Activated CD4-positive, alpha-beta T cell treated with anti-CD3 and anti-CD28 coated beads, Interleukin-2, amount 50 U/mL, for 24 hours (primary cell): ENCODE measurements around the gene TBC1D17.
"Not testable (repeated sequence)": the region's sequence is repeated elsewhere in the genome, so short reads cannot be mapped to it uniquely, and the experiment has no call there.

Experiments
- DNase-seq, 2 donors: peaks; one replicate each; pipeline ENCODE4 v3.0.0-alpha.2; 2020; ENCODE audit warnings: low read depth in 1 of 2, low spot score in 1 of 2

Gene TBC1D17

GRCh38 chr19:49916839-49917733, 39.6 kb downstream of the TBC1D17 start:
- DNase-seq: no peak

DNA sequence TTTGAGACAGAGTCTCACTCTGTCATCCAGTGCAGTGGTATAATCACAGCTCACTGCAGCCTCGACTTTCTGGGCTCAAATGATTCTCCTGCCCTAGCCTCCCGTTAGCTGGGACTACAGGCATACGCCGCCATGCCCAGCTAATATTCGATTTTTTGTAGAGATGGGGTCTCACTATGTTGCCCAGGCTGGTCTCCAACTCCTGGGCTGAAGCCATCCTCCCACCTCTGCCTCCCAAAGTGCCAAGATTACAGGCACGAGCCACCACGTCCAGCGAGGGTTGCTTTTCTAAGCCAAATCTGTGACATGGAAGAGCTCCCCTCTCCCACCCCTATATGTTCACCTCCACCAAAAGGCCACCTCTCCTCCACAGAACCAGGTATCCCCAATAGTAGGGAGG, 40.6 kb downstream of the TBC1D17 start:
- no peak for DNase-seq

- DNase-seq: no peak
Observed at GRCh38 chr19:49920624-49921363, 43.3 kb downstream of the TBC1D17 start.

GRCh38 chr19:49921871-49922795, 44.6 kb downstream of the TBC1D17 start:
- DNase-seq: no peak

- DNase-seq: no peak
Observed at GRCh38 chr19:49923055-49924003, 45.8 kb downstream of the TBC1D17 start.

DNA sequence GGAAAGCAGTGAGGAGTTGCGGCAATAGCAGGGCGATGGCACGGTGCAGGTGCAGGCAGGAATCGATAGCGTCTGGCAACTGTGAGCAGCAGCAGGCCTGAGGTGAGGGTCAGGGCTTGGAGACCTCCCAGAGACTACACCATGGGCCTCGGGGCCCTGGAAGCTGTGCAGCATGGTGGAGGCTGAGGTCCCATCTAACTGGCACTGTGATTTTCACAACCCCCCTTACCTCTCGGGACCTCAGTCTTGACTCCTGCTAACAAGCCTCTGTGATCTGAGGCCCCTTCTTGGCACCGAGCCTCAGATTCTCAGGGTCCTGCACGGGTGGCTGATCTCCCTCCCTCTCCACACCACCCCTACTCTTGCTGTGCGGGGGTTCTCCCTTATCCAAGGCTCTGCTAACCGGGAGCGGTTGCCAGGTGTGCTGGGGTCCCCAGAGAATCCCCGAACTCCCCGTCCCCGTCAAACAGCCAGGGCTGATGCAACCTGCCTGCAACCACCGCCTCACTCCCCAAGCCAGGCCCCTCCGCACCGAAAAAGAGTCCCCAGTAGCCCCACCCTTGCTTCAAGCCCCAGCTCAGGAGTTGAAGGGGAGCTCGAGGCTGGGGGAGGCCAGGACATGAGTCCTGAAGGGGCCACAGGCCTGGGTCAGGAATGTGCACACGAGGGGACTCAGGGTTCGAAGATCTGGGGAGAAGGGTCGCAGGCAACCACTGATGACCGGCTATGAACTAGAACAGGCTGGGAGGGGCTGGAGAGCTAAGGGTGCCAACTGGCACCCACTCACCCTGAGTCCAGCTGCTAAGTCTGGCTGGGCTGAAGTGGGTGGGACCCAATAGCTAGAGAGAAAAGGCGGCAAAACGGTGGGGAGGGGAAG, 46.7 kb downstream of the TBC1D17 start:
- no peak for DNase-seq

GRCh38 chr19:49924881-49925210, 47.3 kb downstream of the TBC1D17 start:
- DNase-seq: not testable (repeated sequence)

DNA sequence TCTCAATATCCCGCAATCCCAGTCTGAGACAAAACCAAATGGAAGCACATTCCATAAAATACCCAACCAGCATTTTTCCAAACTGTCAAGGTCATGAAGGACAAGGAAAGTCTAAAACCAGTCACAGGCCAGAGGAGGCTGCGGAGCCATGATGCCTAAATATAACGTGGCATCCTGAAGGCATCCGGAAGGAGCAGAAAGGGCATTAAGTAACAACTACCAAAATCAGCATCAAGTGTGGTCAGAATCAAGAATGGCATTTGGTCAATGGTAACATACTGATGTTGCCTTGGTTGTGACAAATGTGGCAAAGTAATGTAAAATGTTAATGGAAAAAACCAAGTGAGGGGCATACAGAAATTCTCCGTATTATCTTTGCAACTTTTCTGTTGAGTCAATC, 48.0 kb downstream of the TBC1D17 start:
- no peak for DNase-seq

- DNase-seq: no peak
Observed at GRCh38 chr19:49926515-49926914, 49.0 kb downstream of the TBC1D17 start.

GRCh38 chr19:49927526-49928264, 50.2 kb downstream of the TBC1D17 start:
- DNase-seq: no peak

DNA sequence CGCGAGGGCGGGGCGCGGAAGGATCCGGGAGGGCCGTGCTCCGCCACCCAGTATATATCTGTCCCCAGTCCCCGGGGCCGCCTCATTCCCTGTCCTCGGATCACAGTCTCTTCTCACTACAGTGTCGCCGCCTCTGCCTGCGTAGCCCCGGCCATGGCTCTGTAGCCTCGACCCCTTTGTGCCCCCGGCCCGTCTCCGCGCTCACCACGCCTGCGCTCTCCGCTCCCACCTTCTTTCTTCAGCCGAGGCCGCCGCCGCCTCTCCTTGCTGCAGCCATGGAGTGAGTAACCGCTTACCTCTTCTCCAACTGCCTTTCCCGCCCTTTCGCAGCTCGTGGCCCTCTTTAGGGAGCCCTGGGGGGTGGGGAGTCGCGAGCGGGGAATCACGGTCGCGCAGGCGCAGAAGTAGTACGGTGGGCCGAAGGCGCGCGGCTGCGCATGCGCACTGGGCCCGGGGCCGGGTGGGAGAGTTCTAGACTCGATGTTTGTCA, 51.7 kb downstream of the TBC1D17 start, which contains the start of the genes ATF5 and NUP62:
ATF5 (plus strand) TSS at position 85 of the 490 bp plus-strand sequence. CDS start 1,646 bp downstream, outside the sequence.
NUP62 (minus strand) TSS at position 384 of the 490 bp plus-strand sequence. CDS start 19,697 bp downstream, outside the sequence.
- peak; percentile 90 for DNase-seq

DNA sequence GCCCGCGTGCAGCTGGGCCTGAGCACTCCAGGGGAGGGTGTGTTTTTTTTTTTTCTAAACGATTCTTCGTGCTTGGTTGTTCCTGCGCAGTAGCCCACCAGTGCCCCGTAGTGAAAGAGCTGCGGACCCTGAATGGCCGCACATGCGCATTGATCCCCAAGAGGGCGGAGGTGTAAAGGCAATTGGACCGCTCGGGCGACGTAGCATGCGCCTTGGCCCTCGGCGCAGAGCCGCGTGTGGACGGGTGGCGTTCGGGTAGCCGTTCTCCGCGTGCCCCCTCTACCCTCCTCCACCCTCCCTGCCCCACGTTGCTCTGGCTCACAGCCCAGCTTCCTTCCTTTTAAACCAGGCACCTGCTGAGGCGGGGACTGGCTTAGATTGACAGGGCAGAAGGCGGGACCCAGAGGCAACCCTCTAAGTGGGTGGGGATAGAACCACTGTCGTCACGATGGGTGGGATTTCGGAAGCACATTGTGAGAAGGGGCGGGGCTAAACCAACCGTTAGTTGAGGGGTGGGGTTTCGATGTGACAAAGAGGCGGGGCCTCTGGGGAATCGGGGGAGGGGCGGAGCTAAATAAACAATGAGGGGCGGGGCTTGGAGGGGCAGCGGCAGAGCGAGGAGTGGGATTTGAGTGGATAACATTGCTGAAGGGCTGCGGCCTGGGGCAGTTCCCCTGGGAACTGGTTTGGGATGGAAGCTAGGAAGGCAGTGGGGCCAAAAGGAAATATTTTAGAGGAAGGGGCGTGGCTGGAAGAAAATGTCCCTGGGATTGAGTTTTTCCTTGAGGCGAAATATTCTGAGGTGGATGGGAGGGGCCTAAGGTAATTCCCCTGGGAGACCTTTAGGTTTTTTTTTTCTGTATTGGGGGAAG, 52.3 kb downstream of the TBC1D17 start:
- DNase-seq: peak; percentile 83 to 95

GRCh38 chr19:49930483-49931011, 53.0 kb downstream of the TBC1D17 start:
- DNase-seq: no peak

GRCh38 chr19:49931293-49932040, 54.0 kb downstream of the TBC1D17 start:
- no peak for DNase-seq

DNA sequence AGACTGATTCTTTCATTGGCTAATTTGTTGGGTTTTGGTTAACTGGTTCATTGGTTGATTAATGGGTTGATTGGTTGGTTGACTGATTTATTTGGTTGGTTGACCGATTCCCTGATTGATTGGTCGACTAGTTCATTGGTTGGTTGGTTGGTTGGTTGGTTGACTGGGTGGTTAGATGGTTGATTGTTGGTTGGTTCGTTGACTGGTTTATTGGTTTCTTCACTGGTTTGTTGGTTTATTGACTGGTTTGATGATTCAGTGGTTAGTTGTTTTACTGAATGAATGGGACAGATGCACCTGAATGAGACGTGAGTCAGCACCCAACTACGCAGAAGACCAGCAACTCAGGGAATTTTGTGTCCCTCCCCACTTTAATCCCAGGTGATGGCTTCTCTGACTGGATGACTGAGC, 54.5 kb downstream of the TBC1D17 start:
- DNase-seq: no peak

DNA sequence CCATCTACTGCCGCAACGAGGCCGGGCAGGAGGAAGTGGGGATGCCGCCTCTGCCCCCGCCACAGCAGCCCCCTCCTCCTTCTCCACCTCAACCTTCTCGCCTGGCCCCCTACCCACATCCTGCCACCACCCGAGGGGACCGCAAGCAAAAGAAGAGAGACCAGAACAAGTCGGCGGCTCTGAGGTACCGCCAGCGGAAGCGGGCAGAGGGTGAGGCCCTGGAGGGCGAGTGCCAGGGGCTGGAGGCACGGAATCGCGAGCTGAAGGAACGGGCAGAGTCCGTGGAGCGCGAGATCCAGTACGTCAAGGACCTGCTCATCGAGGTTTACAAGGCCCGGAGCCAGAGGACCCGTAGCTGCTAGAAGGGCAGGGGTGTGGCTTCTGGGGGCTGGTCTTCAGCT, 55.2 kb downstream of the TBC1D17 start:
- no peak for DNase-seq
